ENCODE data around the gene GIPR. TPM values are rescaled to one million over a fixed set of nuclear protein-coding genes. Genes with fewer than 3 reads are reported as not detected.
A peak's percentile ranks its signal among the peaks of the same experiment; 100 is the strongest.
"Not testable (repeated sequence)": the region's sequence is repeated elsewhere in the genome, so short reads cannot be mapped to it uniquely, and the experiment has no call there.

GIPR gene
- polyA plus RNA-seq, 12 donors: 0.17 to 1.4 (median 0.42) TPM; not detected in 4

DNA sequence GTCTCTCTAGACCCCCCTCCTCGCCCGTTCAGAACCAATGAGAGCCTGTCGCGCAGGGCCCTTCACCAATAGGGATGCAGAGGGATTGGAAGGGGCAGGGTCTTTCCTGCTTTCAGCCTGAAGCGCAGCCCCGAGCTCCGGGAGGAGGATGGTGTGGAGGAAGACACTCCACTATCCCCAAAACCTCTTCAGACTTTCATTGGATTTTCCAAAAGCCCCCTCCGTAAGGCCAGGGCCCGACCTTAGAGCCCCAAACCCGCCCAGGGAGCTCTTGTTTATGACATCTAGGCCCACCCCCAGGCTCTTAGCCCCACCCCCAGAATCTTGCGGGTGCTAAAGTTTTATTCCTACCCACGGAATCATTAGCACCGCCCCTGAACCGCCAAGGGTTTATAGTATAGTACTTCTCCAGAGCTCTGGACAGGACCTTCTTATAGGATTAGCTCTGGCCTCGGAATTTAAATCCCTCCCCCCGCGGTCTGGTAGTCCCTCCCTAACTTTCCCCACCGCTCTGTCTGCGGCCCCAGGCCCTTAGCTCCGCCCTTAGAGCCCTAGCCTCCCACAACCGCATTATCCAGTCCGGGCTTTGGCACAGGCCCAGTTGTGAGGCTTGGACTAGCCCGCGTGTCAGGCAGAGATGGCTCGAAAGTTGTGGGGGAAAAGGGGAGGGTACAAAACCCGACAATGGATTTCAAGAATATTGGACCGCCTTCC is 22.2 kb upstream of the GIPR start:
- peak; percentile 58 for DNase-seq

- DNase-seq: no peak
These were observed 21.7 kb upstream of the GIPR start for GRCh38 chr19:45646345-45646698.

GRCh38 chr19:45650722-45651121 is 17.3 kb upstream of the GIPR start:
- no peak for DNase-seq

DNA sequence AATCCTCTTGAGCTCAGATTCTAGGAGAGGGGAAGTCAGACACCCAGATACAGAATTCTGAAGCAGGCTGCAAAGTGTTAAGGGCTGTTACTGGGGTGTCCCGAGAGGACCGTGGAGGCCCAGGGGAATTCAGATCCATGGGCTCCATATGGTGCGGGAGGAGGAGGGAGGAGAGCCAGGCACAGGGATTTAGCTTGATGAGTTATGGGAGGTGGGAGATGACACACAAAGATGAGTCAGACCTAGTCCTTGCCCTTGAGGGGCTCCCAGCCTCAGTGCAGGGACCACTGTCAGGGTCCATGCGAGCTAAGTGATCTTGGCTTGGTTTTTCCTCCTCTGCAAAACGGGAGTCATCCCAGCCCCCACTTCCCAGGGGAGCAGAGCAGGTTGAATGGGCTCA is 14.4 kb upstream of the GIPR start:
- DNase-seq: no peak

GRCh38 chr19:45655073-45655472 is 12.9 kb upstream of the GIPR start:
- no peak for DNase-seq

DNA sequence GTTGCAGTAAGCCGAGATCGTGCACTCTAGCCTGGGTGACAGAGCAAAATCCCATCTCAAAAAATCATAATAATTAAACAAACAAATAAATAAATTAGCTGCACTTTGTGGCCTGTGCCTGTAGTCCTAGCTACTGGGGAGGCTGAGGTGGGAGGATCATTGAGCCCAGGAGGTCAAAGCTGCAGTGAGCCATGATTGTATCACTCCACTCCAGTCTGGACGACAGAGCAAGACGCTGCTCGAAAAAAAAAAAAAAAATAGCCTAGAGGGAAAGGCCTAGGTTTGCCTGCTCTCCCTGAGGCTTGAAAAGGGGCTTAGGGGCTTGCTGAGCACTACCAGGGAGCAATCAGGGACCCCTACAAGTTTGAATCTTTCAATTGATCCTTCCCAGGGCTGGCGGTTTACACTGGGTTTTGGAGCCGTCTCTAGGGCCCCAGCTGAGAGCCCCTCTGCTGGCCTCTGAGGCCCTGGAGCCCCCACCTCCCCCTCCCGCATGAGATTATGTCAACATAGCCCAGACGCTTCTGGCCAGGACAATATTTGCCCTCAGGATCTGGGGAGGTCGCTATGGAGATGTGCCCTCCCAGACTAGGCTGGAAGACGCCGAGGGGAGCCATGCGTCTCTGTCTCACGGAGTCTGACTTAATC is 10.4 kb upstream of the GIPR start:
- DNase-seq: no peak

GRCh38 chr19:45659096-45659729 is 8.8 kb upstream of the GIPR start:
- DNase-seq: no peak

- DNase-seq: no peak
These were observed 7.4 kb upstream of the GIPR start for GRCh38 chr19:45660636-45661035.

- no peak for DNase-seq
These were observed 4.2 kb upstream of the GIPR start for GRCh38 chr19:45663800-45664199.

DNA sequence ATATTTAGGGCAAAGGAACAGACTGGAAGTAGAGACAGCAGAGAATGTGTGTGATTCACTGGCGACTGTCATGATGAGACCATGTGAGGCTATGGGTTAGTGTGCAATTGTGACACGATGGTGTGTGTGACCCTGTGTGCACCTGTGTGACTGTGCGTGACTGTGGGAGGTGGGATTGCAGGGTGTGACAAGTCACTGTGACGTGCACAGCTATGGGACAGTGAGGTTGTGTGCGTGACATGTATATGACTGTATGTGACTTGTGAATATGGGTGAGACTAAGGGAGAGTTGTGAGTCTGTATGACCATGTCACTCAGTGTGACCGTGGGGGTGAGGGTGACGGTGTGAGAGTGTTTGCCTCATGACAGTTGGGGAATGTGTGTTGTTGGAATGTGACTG is 3.4 kb upstream of the GIPR start:
- DNase-seq: no peak

DNA sequence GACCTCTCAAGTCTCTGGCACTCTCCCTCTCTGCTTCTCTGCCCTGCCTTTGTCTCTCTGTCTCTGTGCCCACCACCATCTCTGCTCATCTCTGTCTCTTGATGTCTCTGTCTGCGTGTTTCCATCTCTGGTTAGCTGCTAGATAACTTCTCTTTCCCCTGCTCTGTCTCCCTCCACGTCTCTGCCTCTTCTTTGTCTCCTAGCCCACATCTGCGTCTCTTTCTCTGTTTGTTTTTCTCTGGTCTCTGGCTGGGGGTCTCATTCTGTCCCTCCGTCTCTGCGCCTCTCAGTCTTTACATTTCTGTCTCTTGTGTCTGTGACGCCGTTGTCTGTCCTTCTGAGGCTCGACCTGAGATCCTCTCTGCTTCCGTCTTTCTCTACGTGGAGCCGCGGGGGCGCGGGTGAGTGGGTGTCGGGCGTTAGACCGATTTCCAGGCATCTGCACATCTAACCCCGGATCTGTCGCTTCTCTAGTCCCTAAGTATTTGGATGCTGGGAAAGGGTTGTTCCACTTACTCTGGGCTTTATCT is 386 bp downstream of the GIPR start:
- DNase-seq: no peak

GRCh38 chr19:45670670-45671453 is 2.8 kb downstream of the GIPR start:
- DNase-seq: no peak

GRCh38 chr19:45674946-45675345 is 6.9 kb downstream of the GIPR start:
- no peak for DNase-seq

DNA sequence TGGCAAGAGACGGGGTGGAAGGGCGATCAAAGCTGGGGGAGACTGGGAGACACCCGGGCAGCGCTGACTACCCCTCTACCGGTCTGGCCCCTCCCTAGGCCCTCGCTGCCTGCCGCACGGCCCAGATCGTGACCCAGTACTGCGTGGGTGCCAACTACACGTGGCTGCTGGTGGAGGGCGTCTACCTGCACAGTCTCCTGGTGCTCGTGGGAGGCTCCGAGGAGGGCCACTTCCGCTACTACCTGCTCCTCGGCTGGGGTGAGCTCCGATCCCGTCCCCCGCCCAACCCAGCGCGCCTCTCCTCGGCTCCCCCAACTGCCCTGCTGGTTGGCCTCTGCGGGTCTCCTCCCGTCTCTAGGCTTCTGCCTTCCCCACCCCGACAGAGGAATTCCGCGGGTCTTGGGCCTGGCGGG is 8.8 kb downstream of the GIPR start:
- no peak for DNase-seq

- DNase-seq: peak; percentile 14
These were observed 9.6 kb downstream of the GIPR start for GRCh38 chr19:45677351-45678230.

DNA sequence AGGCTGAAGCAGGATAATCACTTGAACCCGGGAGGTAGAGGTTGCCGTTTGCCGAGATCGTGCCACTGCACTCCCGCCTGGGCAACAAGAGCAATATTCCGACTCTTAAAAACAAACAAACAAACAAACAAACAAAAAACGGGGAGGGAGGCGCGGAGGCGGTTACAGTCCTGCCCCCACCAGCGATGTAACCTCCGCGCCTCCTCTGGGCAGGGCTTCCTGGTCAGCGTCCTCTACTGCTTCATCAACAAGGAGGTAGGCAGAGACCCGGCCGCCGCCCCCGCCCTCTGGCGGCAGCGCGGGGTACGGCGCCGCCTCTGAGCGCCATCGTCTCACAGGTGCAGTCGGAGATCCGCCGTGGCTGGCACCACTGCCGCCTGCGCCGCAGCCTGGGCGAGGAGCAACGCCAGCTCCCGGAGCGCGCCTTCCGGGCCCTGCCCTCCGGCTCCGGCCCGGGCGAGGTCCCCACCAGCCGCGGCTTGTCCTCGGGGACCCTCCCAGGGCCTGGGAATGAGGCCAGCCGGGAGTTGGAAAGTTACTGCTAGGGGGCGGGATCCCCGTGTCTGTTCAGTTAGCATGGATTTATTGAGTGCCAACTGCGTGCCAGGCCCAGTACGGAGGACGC is 13.5 kb downstream of the GIPR start:
- DNase-seq: peak; percentile 66

GRCh38 chr19:45682117-45682516 is 14.1 kb downstream of the GIPR start:
- no peak for DNase-seq

GRCh38 chr19:45682908-45683307 is 14.9 kb downstream of the GIPR start:
- DNase-seq: no peak

- not testable (repeated sequence) for DNase-seq
These were observed 17.0 kb downstream of the GIPR start for GRCh38 chr19:45685045-45685444.

- no peak for DNase-seq
These were observed 19.6 kb downstream of the GIPR start for GRCh38 chr19:45687599-45687998.

Data from muscle of arm (tissue), 12 donors.